HCT116 (cell line): ENCODE data around the gene MAP3K2. TPM values are rescaled to one million over a fixed set of nuclear protein-coding genes. Genes with fewer than 3 reads are reported as not detected.
"Not testable (repeated sequence)": the region's sequence is repeated elsewhere in the genome, so short reads cannot be mapped to it uniquely, and the experiment has no call there.

Experiments
- ATAC-seq: fragments of 200-7000 bp; cut with Tn5 transposase; 2 replicates; pipeline ENCODE4 v1.9.1; 2020; ENCODE audit warnings: mild to moderate bottlenecking, moderate library complexity
- BruUV-seq: library from RNA; stranded (reverse); fragments of 400-500 nt; replicated peaks from 2 replicates; lab custom pipeline; 2021; lab: Mats Ljungman, UMichigan
- CTCF ChIA-PET: fragments of 300-600 bp; sonication (Branson Sonifier 250); formaldehyde crosslinking; loops from one replicate; lab custom pipeline; 2021; ENCODE audit warnings: antibody characterized with exemption; lab: Charles Lee
- POLR2A ChIA-PET: fragments of 300-600, 350-600 bp; sonication (Branson Sonifier 250); formaldehyde crosslinking; loops from one replicate; lab custom pipeline; 2021; ENCODE audit warnings: antibody characterized with exemption; lab: Charles Lee
- RAD21 ChIA-PET, 2 experiments: fragments of 300-600 bp; sonication (Branson Sonifier 250); formaldehyde crosslinking; loops; one replicate each; lab custom pipeline; 2023; ENCODE audit warnings: low total read pairs in 2 of 2; ENCODE audit not compliant: uncharacterized antibody in 2 of 2, unreplicated experiment in 2 of 2, low non-redundant PET in 1 of 2; lab: Charles Lee
- DNase-seq: peaks from one replicate; pipeline ENCODE4 v3.0.0-alpha.2; 2010; ENCODE audit warnings: low read depth, low spot score
- H2AFZ ChIP-seq: fragments of 200-600 bp; shearing (Covaris generic), sonication (generic); 2 replicates; pipeline ENCODE4 v1.6.1; 2017; ENCODE audit warnings: low read depth, mixed run types, mixed read lengths, antibody characterized with exemption, low read length; ENCODE audit not compliant: poor library complexity, severe bottlenecking
- H3K27ac ChIP-seq: 2 replicates; pipeline ENCODE4 v1.5.1; 2012; ENCODE audit warnings: low read depth, low read length
- H3K27me3 ChIP-seq: fragments of 200-600 bp; sonication (generic); 2 replicates; pipeline ENCODE4 v1.6.1; 2016; ENCODE audit warnings: mixed run types, low read length, mixed read lengths; ENCODE audit not compliant: insufficient read depth
- H3K36me3 ChIP-seq, 2 experiments: fragments of 200-500 bp in 1 of 2; fragments of 200-600 bp in 1 of 2; sonication (Bioruptor generic) in 1 of 2; sonication (generic) in 1 of 2; 2 replicates each; pipeline versions ENCODE4 v1.5.1 to v1.6.1; 2014 to 2016; ENCODE audit warnings: low read length in 2 of 2, inconsistent platforms in 1 of 2, mixed read lengths in 1 of 2, mixed run types in 1 of 2; ENCODE audit not compliant: insufficient read depth in 2 of 2, control insufficient read depth in 1 of 2
- H3K4me1 ChIP-seq, 2 experiments: fragments of 200-600 bp in 1 of 2; sonication (generic) in 1 of 2; 2 replicates each; pipeline versions ENCODE4 v1.5.1 to v1.6.1; 2012 to 2017; ENCODE audit warnings: low read length in 2 of 2, inconsistent platforms in 1 of 2, mild to moderate bottlenecking in 1 of 2, mixed read lengths in 1 of 2, mixed run types in 1 of 2, moderate library complexity in 1 of 2; ENCODE audit not compliant: insufficient read depth in 2 of 2, control insufficient read depth in 1 of 2
- H3K4me2 ChIP-seq: fragments of 200-600 bp; sonication (generic); 2 replicates; pipeline ENCODE4 v1.6.1; 2017; ENCODE audit warnings: mixed run types, low read length, mixed read lengths
- H3K4me3 ChIP-seq, 2 experiments: fragments of 200-600 bp in 1 of 2; sonication (generic) in 1 of 2; replicated peaks in 1 of 2; 2 replicates each; pipeline ENCODE4 v1.5.1; 2011 to 2016; ENCODE audit warnings: low read length in 2 of 2, control low read depth in 1 of 2, low read depth in 1 of 2, mild to moderate bottlenecking in 1 of 2, mixed read lengths in 1 of 2, mixed run types in 1 of 2
- H3K79me2 ChIP-seq: fragments of 200-600 bp; sonication (generic); 2 replicates; pipeline ENCODE4 v1.6.1; 2017; ENCODE audit warnings: mild to moderate bottlenecking, mixed run types, low read length, moderate library complexity, mixed read lengths; ENCODE audit not compliant: insufficient read depth
- H3K9ac ChIP-seq: fragments of 200-600 bp; sonication (generic); 2 replicates; pipeline ENCODE4 v1.6.1; 2016; ENCODE audit warnings: low read length, mixed read lengths
- H3K9me2 ChIP-seq: fragments of 200-600 bp; sonication (generic), shearing (Covaris generic); 2 replicates; pipeline ENCODE4 v1.6.1; 2017; ENCODE audit warnings: mixed run types, mild to moderate bottlenecking, moderate library complexity; ENCODE audit not compliant: insufficient read depth
- H3K9me3 ChIP-seq, 2 experiments: fragments of 200-500 bp in 1 of 2; fragments of 200-600 bp in 1 of 2; sonication (Bioruptor generic) in 1 of 2; sonication (generic) in 1 of 2; 2 replicates each; pipeline ENCODE4 v1.6.1; 2014 to 2017; ENCODE audit warnings: low read length in 2 of 2, mixed read lengths in 2 of 2, inconsistent platforms in 1 of 2, low read depth in 1 of 2, mild to moderate bottlenecking in 1 of 2, mixed run types in 1 of 2, moderate library complexity in 1 of 2; ENCODE audit not compliant: control insufficient read depth in 1 of 2, insufficient read depth in 1 of 2
- H4K20me1 ChIP-seq: fragments of 200-600 bp; sonication (generic), shearing (Covaris generic); 2 replicates; pipeline ENCODE4 v1.6.1; 2017; ENCODE audit warnings: mixed run types, mild to moderate bottlenecking, moderate library complexity; ENCODE audit not compliant: insufficient read depth
- CEBPB ChIP-seq: IDR thresholded peaks from 2 replicates; pipeline ENCODE4 v1.6.1; 2012; ENCODE audit warnings: low read depth
- EGR1 ChIP-seq: IDR thresholded peaks from 2 replicates; pipeline ENCODE4 v1.6.1; 2012; ENCODE audit warnings: low read depth
- EZH2 ChIP-seq: fragments of 200-600 bp; sonication (generic); IDR thresholded peaks from 2 replicates; pipeline ENCODE4 v1.6.1; 2017; ENCODE audit warnings: antibody characterized with exemption, mixed run types
- EZH2phosphoT487 ChIP-seq: fragments of 200-600 bp; IDR thresholded peaks from 2 replicates; pipeline ENCODE4 v1.6.1; 2018; ENCODE audit warnings: antibody characterized with exemption, borderline replicate concordance
- FOSL1 ChIP-seq: IDR thresholded peaks from 2 replicates; pipeline ENCODE4 v1.6.1; 2012; ENCODE audit warnings: low read depth
- POLR2A ChIP-seq: IDR thresholded peaks from 2 replicates; pipeline ENCODE4 v1.7.0; 2011; ENCODE audit warnings: borderline replicate concordance; ENCODE audit not compliant: insufficient read depth, insufficient read length; ENCODE audit errors: extremely low read depth
- POLR2AphosphoS5 ChIP-seq: IDR thresholded peaks from 2 replicates; pipeline ENCODE4 v1.6.1; 2011; ENCODE audit warnings: mild to moderate bottlenecking, low read depth, low read length, moderate library complexity
- SRF ChIP-seq: IDR thresholded peaks from 2 replicates; pipeline ENCODE4 v1.6.1; 2012; ENCODE audit warnings: low read depth
- ZFX ChIP-seq: fragments of 450-650 bp; IDR thresholded peaks from 2 replicates; pipeline ENCODE4 v1.6.1; 2017
- intact Hi-C: fragments of 100-400 bp; cut with micrococcal nuclease; formaldehyde crosslinking; loops from 2 replicates; pipeline ENCODE4 v1.10.0; 2022
- total RNA-seq: library from RNA; stranded (reverse); gene quantifications from one replicate; pipeline ENCODE4 v1.2.1, GENCODE V29; 2021; ENCODE audit not compliant: unreplicated experiment
- TF ChIP-seq, protein P1 (sequence below): IDR thresholded peaks from 2 replicates; pipeline ENCODE4 v1.6.1; 2012
- TF ChIP-seq, protein P2 (sequence below), 3 experiments: fragments of 200-600 bp in 1 of 3; sonication (generic) in 1 of 3; IDR thresholded peaks in 2 of 3; conservative IDR thresholded peaks in 1 of 3; 2 replicates each; pipeline ENCODE4 v1.5.1; 2012 to 2017; ENCODE audit warnings: low read depth in 2 of 3, low read length in 2 of 3, antibody characterized with exemption in 1 of 3, borderline replicate concordance in 1 of 3, control low read depth in 1 of 3, mild to moderate bottlenecking in 1 of 3, mixed read lengths in 1 of 3, mixed run types in 1 of 3, moderate library complexity in 1 of 3; ENCODE audit not compliant: insufficient read depth in 1 of 3
- TF ChIP-seq, protein P3 (sequence below): IDR thresholded peaks from 2 replicates; pipeline ENCODE4 v1.6.1; 2011; ENCODE audit warnings: mild to moderate bottlenecking, low read length, moderate library complexity; ENCODE audit not compliant: insufficient replicate concordance; ENCODE audit errors: extremely low read depth

Gene MAP3K2
- total RNA-seq, 1 experiment from 2014 or later, result 44.5 TPM

DNA sequence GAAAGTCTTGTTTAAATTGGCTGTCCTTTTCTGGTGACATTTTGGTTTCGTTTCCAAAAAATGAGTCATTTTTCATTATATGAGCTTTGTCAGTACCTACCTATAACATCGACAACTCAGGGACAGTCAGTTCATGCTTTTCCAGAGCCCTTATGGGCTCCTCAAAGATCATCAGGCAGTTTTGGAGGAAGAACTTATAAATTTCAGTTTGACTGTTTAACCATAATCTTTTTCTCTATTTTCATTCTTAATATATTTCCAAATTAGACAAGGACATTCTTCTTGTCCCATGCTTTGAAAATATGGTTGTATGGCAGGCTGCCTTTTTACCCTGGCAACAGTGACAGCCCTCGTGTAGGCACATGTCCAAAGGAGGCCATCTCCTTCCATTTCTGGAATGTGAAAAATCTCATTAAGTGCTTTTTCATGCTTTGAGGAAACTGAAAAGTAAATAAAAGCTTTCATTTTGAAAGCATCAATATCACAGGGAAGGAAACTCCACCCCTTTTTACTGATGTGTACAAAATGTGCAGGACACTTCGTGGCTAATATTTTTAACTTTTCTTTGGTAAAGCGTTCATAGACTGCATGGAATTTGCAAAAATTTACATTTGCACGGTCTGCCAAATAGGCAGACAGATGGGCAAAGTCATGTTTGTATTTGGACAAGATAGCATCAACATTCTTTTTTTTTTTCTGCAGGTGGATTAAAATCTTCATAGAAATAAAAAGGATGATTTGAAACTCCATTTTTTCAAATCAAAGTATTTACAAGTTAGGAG lies 23.3 kb upstream of the MAP3K2 start (continued):
- TF ChIP-seq, protein P1, sequence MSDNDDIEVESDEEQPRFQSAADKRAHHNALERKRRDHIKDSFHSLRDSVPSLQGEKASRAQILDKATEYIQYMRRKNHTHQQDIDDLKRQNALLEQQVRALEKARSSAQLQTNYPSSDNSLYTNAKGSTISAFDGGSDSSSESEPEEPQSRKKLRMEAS, result no peak
- TF ChIP-seq SRF (no peak), EZH2phosphoT487 (no peak), CEBPB (no peak)
- TF ChIP-seq, all 23 proteins: peak for 0

DNA sequence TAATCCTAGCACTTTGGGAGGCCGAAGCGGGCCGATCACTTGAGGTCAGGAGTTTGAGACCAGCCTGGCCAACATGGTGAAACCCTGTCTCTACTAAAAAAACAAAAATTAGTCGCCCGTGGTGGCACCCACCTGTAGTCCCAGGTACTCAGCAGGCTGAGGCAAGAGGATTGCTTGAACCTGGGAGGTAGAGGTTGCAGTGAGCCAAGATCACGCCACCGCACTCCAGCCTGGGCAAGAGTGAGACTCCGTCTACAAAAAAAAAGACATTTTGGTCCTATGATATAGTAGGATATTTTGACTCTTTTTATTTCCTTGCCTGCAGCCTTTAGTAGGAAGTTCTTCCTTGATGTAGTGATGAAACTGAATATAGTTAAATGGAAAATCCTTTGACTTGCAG lies 21.9 kb upstream of the MAP3K2 start:
- H3K4me2 ChIP-seq, H3K36me3 ChIP-seq, H3K9me2 ChIP-seq, H3K79me2 ChIP-seq, H3K9ac ChIP-seq, CTCF ChIA-PET, RAD21 ChIA-PET, H3K27ac ChIP-seq, BruUV-seq, DNase-seq, H3K4me3 ChIP-seq, H4K20me1 ChIP-seq, POLR2A ChIA-PET, ATAC-seq, H2AFZ ChIP-seq, H3K9me3 ChIP-seq: not testable (repeated sequence)
- H3K4me1 ChIP-seq, result peaks cover 31 to 34% of the 10 kb centered on the region in 2 experiments
- intact Hi-C loops, result loop anchor here (5.0 kb wide), 1 partner anchor 52 kb away; no protein-coding TSS in a partner anchor
- H3K27me3 ChIP-seq, result peaks cover 27% of the 10 kb centered on the region

DNA sequence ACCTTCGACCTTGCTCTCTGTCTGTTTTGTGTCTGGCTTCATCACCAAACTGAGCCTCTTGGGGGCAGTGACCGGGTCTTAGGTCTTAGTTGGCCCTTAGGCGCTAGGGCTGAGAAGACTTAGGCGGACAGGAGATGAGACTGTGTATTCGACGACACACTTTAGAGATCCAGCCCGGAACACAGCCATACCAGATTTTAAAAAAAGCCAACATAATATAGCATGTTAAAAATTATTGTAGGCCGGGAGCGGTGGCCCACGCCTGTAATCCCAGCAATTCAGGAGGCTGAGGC lies 21.0 kb upstream of the MAP3K2 start:
- peaks cover 37% of the 10 kb centered on the region for H3K27me3 ChIP-seq
- peaks cover 27 to 30% of the 10 kb centered on the region in 2 experiments for H3K4me1 ChIP-seq
- H3K9me2 ChIP-seq, result no peaks in the 10 kb centered on the region
- ATAC-seq (no peak), DNase-seq (no peak)
- no peaks in the 10 kb centered on the region for H3K36me3 ChIP-seq
- intact Hi-C loops, result no loop called here
- H3K9me3 ChIP-seq, result no peaks in the 10 kb centered on the region
- no peak overlapping the region for H2AFZ ChIP-seq
- no peaks in the 10 kb centered on the region for H4K20me1 ChIP-seq
- H3K27ac ChIP-seq, result no peak overlapping the region
- RAD21 ChIA-PET, result no interaction called here
- CTCF ChIA-PET, result no interaction called here
- BruUV-seq, result no TSS peak
- POLR2A ChIA-PET, result no interaction called here
- H3K4me2 ChIP-seq, result peak overlapping the region; percentile 76
- H3K4me3 ChIP-seq, result peak overlapping the region in 1 of 2 experiments; percentile 50; a peak in 2 of 4 replicates
- H3K9ac ChIP-seq, result peak overlapping the region; percentile 13; the same call in 1 of the 2 replicates
- no peaks in the 10 kb centered on the region for H3K79me2 ChIP-seq
- no peak for TF ChIP-seq FOSL1
- TF ChIP-seq, protein P2, sequence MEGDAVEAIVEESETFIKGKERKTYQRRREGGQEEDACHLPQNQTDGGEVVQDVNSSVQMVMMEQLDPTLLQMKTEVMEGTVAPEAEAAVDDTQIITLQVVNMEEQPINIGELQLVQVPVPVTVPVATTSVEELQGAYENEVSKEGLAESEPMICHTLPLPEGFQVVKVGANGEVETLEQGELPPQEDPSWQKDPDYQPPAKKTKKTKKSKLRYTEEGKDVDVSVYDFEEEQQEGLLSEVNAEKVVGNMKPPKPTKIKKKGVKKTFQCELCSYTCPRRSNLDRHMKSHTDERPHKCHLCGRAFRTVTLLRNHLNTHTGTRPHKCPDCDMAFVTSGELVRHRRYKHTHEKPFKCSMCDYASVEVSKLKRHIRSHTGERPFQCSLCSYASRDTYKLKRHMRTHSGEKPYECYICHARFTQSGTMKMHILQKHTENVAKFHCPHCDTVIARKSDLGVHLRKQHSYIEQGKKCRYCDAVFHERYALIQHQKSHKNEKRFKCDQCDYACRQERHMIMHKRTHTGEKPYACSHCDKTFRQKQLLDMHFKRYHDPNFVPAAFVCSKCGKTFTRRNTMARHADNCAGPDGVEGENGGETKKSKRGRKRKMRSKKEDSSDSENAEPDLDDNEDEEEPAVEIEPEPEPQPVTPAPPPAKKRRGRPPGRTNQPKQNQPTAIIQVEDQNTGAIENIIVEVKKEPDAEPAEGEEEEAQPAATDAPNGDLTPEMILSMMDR (IDR thresholded peaks at IDR 0.05 in 2 of 3, conservative IDR thresholded peaks at IDR 0.05 in 1 of 3; ENCODE audit: borderline replicate concordance in 1 of 3, insufficient read depth in 1 of 3, low read depth in 2 of 3, low read length in 2 of 3), result no peak
- TF ChIP-seq, protein P3, sequence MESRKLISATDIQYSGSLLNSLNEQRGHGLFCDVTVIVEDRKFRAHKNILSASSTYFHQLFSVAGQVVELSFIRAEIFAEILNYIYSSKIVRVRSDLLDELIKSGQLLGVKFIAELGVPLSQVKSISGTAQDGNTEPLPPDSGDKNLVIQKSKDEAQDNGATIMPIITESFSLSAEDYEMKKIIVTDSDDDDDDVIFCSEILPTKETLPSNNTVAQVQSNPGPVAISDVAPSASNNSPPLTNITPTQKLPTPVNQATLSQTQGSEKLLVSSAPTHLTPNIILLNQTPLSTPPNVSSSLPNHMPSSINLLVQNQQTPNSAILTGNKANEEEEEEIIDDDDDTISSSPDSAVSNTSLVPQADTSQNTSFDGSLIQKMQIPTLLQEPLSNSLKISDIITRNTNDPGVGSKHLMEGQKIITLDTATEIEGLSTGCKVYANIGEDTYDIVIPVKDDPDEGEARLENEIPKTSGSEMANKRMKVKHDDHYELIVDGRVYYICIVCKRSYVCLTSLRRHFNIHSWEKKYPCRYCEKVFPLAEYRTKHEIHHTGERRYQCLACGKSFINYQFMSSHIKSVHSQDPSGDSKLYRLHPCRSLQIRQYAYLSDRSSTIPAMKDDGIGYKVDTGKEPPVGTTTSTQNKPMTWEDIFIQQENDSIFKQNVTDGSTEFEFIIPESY, result no peak
- no peak for TF ChIP-seq POLR2AphosphoS5
- TF ChIP-seq ZFX, result no peak
- TF ChIP-seq POLR2A, result no peak
- no peak for TF ChIP-seq EZH2
- no peak for TF ChIP-seq EGR1
